Measurements from ENCODE around the gene MAPKBP1.
"Not testable (repeated sequence)": the region's sequence is repeated elsewhere in the genome, so short reads cannot be mapped to it uniquely, and the experiment has no call there.

MAPKBP1 gene

GRCh38 chr15:41827880-41828806 lies 53.9 kb downstream of the MAPKBP1 start, which contains the start of gene JMJD7:
TSS of gene JMJD7 (plus strand) at chr15:41828092. CDS start at chr15:41828125, 33 bp downstream.
- peak; percentile 84 for DNase-seq (ENCODE audit: low spot score)

- peak; percentile 10 for DNase-seq (ENCODE audit: low spot score)
Measured at GRCh38 chr15:41828807-41829141, 54.5 kb downstream of the MAPKBP1 start.

GRCh38 chr15:41829959-41830646 lies 55.8 kb downstream of the MAPKBP1 start:
- DNase-seq (ENCODE audit: low spot score) = no peak

- DNase-seq (ENCODE audit: low spot score) = not testable (repeated sequence)
Measured at GRCh38 chr15:41831291-41831690, 57.0 kb downstream of the MAPKBP1 start.

- DNase-seq (ENCODE audit: low spot score) = no peak
Measured at GRCh38 chr15:41832208-41832607, 57.9 kb downstream of the MAPKBP1 start.

- DNase-seq (ENCODE audit: low spot score) = no peak
Measured at GRCh38 chr15:41832875-41833274, 58.6 kb downstream of the MAPKBP1 start.

- no peak for DNase-seq (ENCODE audit: low spot score)
Measured at GRCh38 chr15:41834096-41834495, 59.8 kb downstream of the MAPKBP1 start.

GRCh38 chr15:41836073-41836472 lies 61.8 kb downstream of the MAPKBP1 start:
- DNase-seq (ENCODE audit: low spot score) = no peak

GRCh38 chr15:41836713-41837454 lies 62.6 kb downstream of the MAPKBP1 start:
- no peak for DNase-seq (ENCODE audit: low spot score)

- DNase-seq (ENCODE audit: low spot score) = no peak
Measured at GRCh38 chr15:41838400-41838897, 64.2 kb downstream of the MAPKBP1 start, which contains the start of gene PLA2G4B. TSS of gene PLA2G4B (plus strand) at chr15:41838847. CDS start at chr15:41838914, 67 bp downstream.

GRCh38 chr15:41839781-41840491 lies 65.7 kb downstream of the MAPKBP1 start:
- no peak for DNase-seq (ENCODE audit: low spot score)

GRCh38 chr15:41840673-41841072 lies 66.4 kb downstream of the MAPKBP1 start:
- no peak for DNase-seq (ENCODE audit: low spot score)

- DNase-seq (ENCODE audit: low spot score) = no peak
Measured at GRCh38 chr15:41841131-41841530, 66.8 kb downstream of the MAPKBP1 start.

- no peak for DNase-seq (ENCODE audit: low spot score)
Measured at GRCh38 chr15:41842229-41842628, 67.9 kb downstream of the MAPKBP1 start.

GRCh38 chr15:41843571-41843970 lies 69.3 kb downstream of the MAPKBP1 start:
- no peak for DNase-seq (ENCODE audit: low spot score)

- no peak for DNase-seq (ENCODE audit: low spot score)
Measured at GRCh38 chr15:41844814-41845213, 70.5 kb downstream of the MAPKBP1 start.

GRCh38 chr15:41847206-41847605 lies 72.9 kb downstream of the MAPKBP1 start:
- no peak for DNase-seq (ENCODE audit: low spot score)

GRCh38 chr15:41847981-41848380 lies 73.7 kb downstream of the MAPKBP1 start:
- DNase-seq (ENCODE audit: low spot score) = no peak

- DNase-seq (ENCODE audit: low spot score) = no peak
Measured at GRCh38 chr15:41848631-41849030, 74.3 kb downstream of the MAPKBP1 start.

GRCh38 chr15:41849204-41849603 lies 74.9 kb downstream of the MAPKBP1 start:
- DNase-seq (ENCODE audit: low spot score) = no peak

GRCh38 chr15:41849861-41850260 lies 75.6 kb downstream of the MAPKBP1 start:
- DNase-seq (ENCODE audit: low spot score) = no peak

All from kidney capillary endothelial cell (primary cell).